ENCODE data around the gene SCN3B.

Gene SCN3B

DNA sequence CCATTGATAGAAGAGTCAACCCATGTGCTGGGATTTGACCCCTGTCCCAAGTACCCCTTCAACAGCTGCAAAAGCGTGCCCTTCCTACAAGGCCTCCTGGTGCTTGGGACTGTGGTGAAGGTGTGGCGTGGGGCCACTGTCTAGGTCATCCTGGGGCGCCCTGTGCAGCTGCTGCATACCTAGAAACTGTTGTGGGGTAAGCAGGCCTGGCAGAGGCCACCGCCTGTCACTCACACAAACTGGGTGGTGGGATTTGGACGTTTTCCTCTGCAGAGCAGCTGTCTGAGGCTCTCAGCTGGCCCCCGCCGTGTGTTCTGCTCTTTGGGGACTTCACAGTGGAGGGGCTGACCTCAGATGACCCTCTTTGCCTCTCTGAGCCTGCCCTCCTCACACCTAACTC lies 69.7 kb downstream of the SCN3B start:
- Mint-ChIP-seq H3K27ac (no peak overlapping the region), H3K36me3 (no peaks in the 10 kb centered on the region), H3K4me1 (peaks cover 8% of the 10 kb centered on the region), H3K9me3 (no peaks in the 10 kb centered on the region), H3K27me3 (no peaks in the 10 kb centered on the region), H3K4me3 (no peak overlapping the region)
- DNase-seq: no peak
- CTCF ChIA-PET: interaction anchor here (0.6 kb wide), 1 partner anchor 8 kb away, joined by 3 read pairs; no protein-coding TSS in a partner anchor

GRCh38 chr11:123584186-123584585 lies 70.2 kb downstream of the SCN3B start:
- Mint-ChIP-seq H3K27ac (no peak overlapping the region), H3K4me3 (no peak overlapping the region), H3K9me3 (no peaks in the 10 kb centered on the region), H3K4me1 (peaks cover 8% of the 10 kb centered on the region), H3K36me3 (no peaks in the 10 kb centered on the region), H3K27me3 (no peaks in the 10 kb centered on the region)
- DNase-seq: no peak
- CTCF ChIA-PET: no interaction called here

DNA sequence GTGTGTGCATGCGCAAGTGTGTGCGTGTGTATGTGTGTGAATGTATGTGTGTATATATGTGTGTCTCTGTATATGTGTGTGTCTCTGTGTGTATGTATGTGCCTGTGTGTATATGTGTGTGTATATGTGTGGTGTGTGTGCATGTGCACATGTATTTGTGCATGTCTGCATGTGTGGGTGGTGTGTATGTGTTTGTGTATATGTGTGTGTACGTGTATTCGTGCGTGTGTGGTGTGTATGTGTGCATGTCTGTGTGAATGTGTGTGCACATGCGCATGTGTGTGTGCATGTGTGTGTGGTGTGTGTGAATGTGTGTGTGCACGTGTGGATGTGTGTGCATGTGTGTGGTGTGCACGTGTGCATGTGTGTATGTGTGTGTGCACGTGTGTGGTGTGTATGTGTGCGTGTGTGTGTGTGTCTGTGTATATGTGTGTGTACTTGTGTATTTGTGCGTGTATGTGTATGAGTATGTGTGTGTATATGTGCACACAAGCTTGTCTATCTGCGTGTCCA lies 71.4 kb downstream of the SCN3B start:
- H3K27me3 Mint-ChIP-seq: no peaks in the 10 kb centered on the region
- CTCF ChIA-PET: no interaction called here
- DNase-seq: no peak
- no peak overlapping the region for H3K27ac Mint-ChIP-seq
- H3K4me1 Mint-ChIP-seq: peaks cover 8% of the 10 kb centered on the region
- H3K36me3 Mint-ChIP-seq: no peaks in the 10 kb centered on the region
- no peaks in the 10 kb centered on the region for H3K9me3 Mint-ChIP-seq
- no peak overlapping the region for H3K4me3 Mint-ChIP-seq

DNA sequence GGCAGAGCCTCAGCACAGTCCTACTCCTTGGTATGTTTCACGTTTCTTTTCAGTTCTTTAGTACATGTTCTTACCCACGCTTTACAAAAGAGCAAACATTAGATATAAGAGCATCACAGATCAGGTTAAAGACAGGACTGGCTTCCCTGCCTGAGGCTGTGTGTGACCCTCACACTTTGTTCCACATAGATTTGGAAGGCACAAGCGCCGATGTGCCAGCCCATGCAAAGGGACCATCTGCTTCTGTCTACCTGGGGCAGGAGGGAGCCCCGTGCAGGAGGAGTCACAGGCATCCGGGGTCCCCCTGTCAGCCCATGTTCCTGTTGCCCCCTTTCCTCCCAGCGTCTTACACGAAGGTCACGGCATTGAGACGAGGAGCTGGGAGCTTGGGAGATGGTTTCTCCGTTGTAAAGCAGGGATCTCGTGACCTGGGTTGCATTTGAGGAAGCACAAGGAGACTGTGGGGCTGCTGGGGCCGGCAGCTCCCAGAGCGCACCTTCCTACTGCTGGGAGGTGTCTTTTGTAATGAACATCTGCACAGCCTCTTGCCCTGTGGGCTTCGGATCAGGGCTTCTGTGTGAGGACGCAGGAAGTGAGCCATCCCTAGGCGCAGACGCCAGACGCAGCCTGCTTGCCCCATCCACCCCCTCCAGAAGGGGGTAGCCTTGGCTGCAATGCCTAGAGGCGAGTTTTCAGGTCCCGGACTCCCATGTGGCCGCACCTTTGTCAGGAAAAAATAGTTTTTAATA lies 72.6 kb downstream of the SCN3B start:
- Mint-ChIP-seq H3K4me3 (no peak overlapping the region), H3K27ac (no peak overlapping the region), H3K27me3 (no peaks in the 10 kb centered on the region), H3K36me3 (no peaks in the 10 kb centered on the region), H3K4me1 (peaks cover 11% of the 10 kb centered on the region), H3K9me3 (no peaks in the 10 kb centered on the region)
- CTCF ChIA-PET: interaction anchor here (1.5 to 3.0 kb wide), 4 partner anchors 14 to 126 kb away, joined by 4 to 27 read pairs (median 11); no protein-coding TSS in a partner anchor
- no peak for DNase-seq

GRCh38 chr11:123580557-123581275 lies 73.7 kb downstream of the SCN3B start:
- Mint-ChIP-seq H3K36me3 (no peaks in the 10 kb centered on the region), H3K4me1 (peaks cover 18% of the 10 kb centered on the region), H3K4me3 (no peak overlapping the region), H3K27me3 (no peaks in the 10 kb centered on the region), H3K9me3 (no peaks in the 10 kb centered on the region), H3K27ac (peak overlapping the region; percentile 24)
- DNase-seq: peak; percentile 80
- CTCF ChIA-PET: interaction anchor here (0.6 to 3.0 kb wide), 23 partner anchors 9 to 1196 kb away, joined by 3 to 27 read pairs (median 4); no protein-coding TSS in a partner anchor

- DNase-seq: no peak
- Mint-ChIP-seq H3K4me3 (no peak overlapping the region), H3K27me3 (no peaks in the 10 kb centered on the region), H3K4me1 (peaks cover 18% of the 10 kb centered on the region), H3K27ac (no peak overlapping the region), H3K36me3 (no peaks in the 10 kb centered on the region), H3K9me3 (no peaks in the 10 kb centered on the region)
- CTCF ChIA-PET: interaction anchor here (0.7 to 3.0 kb wide), 24 partner anchors 9 to 550 kb away, joined by 3 to 27 read pairs (median 4); no protein-coding TSS in a partner anchor
Observed at GRCh38 chr11:123580137-123580536, 74.3 kb downstream of the SCN3B start.

DNA sequence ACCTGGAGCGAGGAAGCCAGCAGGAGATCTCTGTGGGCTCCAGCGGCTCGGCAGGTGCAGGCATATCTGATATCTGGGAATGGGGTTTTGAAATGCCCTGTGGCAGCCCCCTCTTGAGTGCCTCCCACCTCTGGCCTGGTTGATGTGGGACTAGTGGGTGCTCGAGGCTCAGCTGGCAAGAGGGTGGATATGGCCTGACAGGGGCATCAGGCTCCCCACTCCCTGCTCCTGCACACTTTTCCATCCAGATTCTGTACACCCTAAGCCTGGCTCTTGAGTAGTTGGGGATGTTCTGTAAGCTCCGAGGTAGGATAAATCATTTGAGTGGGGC lies 75.0 kb downstream of the SCN3B start:
- Mint-ChIP-seq H3K4me3 (no peak overlapping the region), H3K36me3 (no peaks in the 10 kb centered on the region), H3K9me3 (no peaks in the 10 kb centered on the region), H3K27me3 (no peaks in the 10 kb centered on the region), H3K27ac (no peak overlapping the region), H3K4me1 (peaks cover 18% of the 10 kb centered on the region)
- no peak for DNase-seq
- CTCF ChIA-PET: interaction anchor here (0.7 to 3.0 kb wide), 8 partner anchors 11 to 332 kb away, joined by 3 to 27 read pairs (median 6); no protein-coding TSS in a partner anchor
